22Rv1 (cell line): ENCODE data around the gene INPP5A.

Experiments used
- H3K27ac ChIP-seq: fragments of 450-650 bp; 2 replicates; pipeline ENCODE4 v1.5.1; 2017
- CTCF ChIP-seq: fragments of 450-650 bp; IDR thresholded peaks from 2 replicates; pipeline ENCODE4 v1.5.1; 2017; ENCODE audit warnings: mild to moderate bottlenecking
- ZFX ChIP-seq: fragments of 450-650 bp; IDR thresholded peaks from 2 replicates; pipeline ENCODE4 v1.6.1; 2017; ENCODE audit warnings: antibody characterized with exemption, borderline replicate concordance

Gene INPP5A

GRCh38 chr10:132728321-132728720, 190.7 kb downstream of the INPP5A start:
- no peak for TF ChIP-seq ZFX
- TF ChIP-seq CTCF: no peak
- no peak overlapping the region for H3K27ac ChIP-seq

GRCh38 chr10:132728741-132729140, 191.2 kb downstream of the INPP5A start:
- TF ChIP-seq ZFX: no peak
- TF ChIP-seq CTCF: no peak
- no peak overlapping the region for H3K27ac ChIP-seq

GRCh38 chr10:132729810-132730572, 192.4 kb downstream of the INPP5A start:
- no peak for TF ChIP-seq CTCF
- TF ChIP-seq ZFX: no peak
- H3K27ac ChIP-seq: no peak overlapping the region

GRCh38 chr10:132730573-132730953, 193.0 kb downstream of the INPP5A start:
- TF ChIP-seq CTCF (no peak), ZFX (no peak)
- H3K27ac ChIP-seq: no peak overlapping the region

GRCh38 chr10:132732518-132732917, 194.9 kb downstream of the INPP5A start:
- no peak overlapping the region for H3K27ac ChIP-seq
- no peak for TF ChIP-seq CTCF
- no peak for TF ChIP-seq ZFX

- no peak for TF ChIP-seq CTCF
- no peak for TF ChIP-seq ZFX
- H3K27ac ChIP-seq: no peak overlapping the region
Observed at GRCh38 chr10:132733926-132734325, 196.3 kb downstream of the INPP5A start.

GRCh38 chr10:132735341-132735775, 197.8 kb downstream of the INPP5A start:
- H3K27ac ChIP-seq: no peak overlapping the region
- TF ChIP-seq CTCF: no peak
